HG02763 (cell line): ENCODE results near the gene CCDC60.

Experiments used
- ATAC-seq: cut with Tn5 transposase; IDR thresholded peaks from one replicate; pipeline ENCODE4 v1.9.1; 2021; ENCODE audit warnings: mild to moderate bottlenecking, moderate library complexity; ENCODE audit not compliant: unreplicated experiment

CCDC60 gene

GRCh38 chr12:119501052-119501451 lies 166.5 kb downstream of the CCDC60 start:
- no peak for ATAC-seq

GRCh38 chr12:119505001-119505400 lies 170.5 kb downstream of the CCDC60 start:
- ATAC-seq = no peak

GRCh38 chr12:119512772-119513497 lies 178.4 kb downstream of the CCDC60 start:
- ATAC-seq = no peak

- ATAC-seq = no peak
Observed at GRCh38 chr12:119528241-119528640, 193.7 kb downstream of the CCDC60 start.

GRCh38 chr12:119540476-119540875 lies 205.9 kb downstream of the CCDC60 start:
- ATAC-seq = no peak

- ATAC-seq = no peak
Observed at GRCh38 chr12:119544765-119545625, 210.5 kb downstream of the CCDC60 start.

GRCh38 chr12:119546340-119546739 lies 211.8 kb downstream of the CCDC60 start:
- ATAC-seq = no peak

GRCh38 chr12:119547001-119547400 lies 212.5 kb downstream of the CCDC60 start:
- ATAC-seq = no peak

GRCh38 chr12:119556854-119557253 lies 222.3 kb downstream of the CCDC60 start:
- ATAC-seq = no peak

- no peak for ATAC-seq
Observed at GRCh38 chr12:119565404-119565803, 230.9 kb downstream of the CCDC60 start.

- no peak for ATAC-seq
Observed at GRCh38 chr12:119570771-119571170, 236.2 kb downstream of the CCDC60 start.

GRCh38 chr12:119573086-119573485 lies 238.6 kb downstream of the CCDC60 start:
- ATAC-seq = no peak

GRCh38 chr12:119574255-119574654 lies 239.7 kb downstream of the CCDC60 start:
- no peak for ATAC-seq

GRCh38 chr12:119576118-119576810 lies 241.7 kb downstream of the CCDC60 start:
- ATAC-seq = no peak

GRCh38 chr12:119576915-119577314 lies 242.4 kb downstream of the CCDC60 start:
- ATAC-seq = no peak

GRCh38 chr12:119578112-119578511 lies 243.6 kb downstream of the CCDC60 start:
- no peak for ATAC-seq

GRCh38 chr12:119589097-119589496 lies 254.6 kb downstream of the CCDC60 start:
- ATAC-seq = no peak

GRCh38 chr12:119589634-119590033 lies 255.1 kb downstream of the CCDC60 start:
- ATAC-seq = no peak
